GM18505 (cell line): ENCODE measurements around the gene SKAP1.
"Not testable (repeated sequence)": the region's sequence is repeated elsewhere in the genome, so short reads cannot be mapped to it uniquely, and the experiment has no call there.

Experiments used
- ATAC-seq: cut with Tn5 transposase; IDR thresholded peaks from one replicate; pipeline ENCODE4 v1.9.1; 2021; ENCODE audit not compliant: unreplicated experiment
- POLR2A ChIP-seq: IDR thresholded peaks from 4 replicates; pipeline ENCODE4 v1.6.1; 2011; ENCODE audit warnings: borderline replicate concordance; ENCODE audit not compliant: insufficient read depth, insufficient read length; ENCODE audit errors: extremely low read depth

The SKAP1 gene

DNA sequence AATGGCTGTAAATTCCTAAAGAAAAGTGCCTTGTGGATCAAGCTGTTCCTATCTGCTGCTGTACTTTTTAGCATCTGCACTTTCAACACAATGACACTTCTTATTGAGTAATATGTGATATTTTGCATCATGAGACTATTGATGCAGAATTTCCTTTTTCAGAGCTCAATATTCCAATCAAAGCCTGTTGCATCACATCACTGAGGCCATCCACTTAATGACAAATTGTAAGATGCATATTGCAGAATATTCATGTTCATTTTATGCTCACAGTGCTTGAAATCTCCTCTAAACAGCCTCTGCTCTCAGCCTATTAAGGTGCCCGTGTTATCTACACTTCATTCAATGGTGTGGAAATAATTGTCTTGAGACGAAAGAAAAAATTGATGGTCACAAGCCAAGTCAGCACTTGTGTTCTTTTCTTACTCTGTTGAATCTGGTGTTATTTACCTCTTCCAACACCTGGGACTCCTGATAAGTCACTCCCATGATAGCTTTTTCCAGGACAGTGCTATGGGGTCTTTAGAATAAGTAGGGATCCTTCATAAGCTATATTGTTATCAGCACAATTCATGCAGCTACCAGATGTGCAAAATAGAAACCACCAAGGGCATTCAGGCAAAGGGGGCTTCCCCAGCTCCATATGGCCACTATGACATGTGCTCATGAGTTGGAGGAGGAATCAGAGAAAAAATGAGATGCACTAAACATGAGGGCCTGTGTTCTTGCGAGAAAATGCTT lies 9.3 kb upstream of the SKAP1 start:
- TF ChIP-seq POLR2A: no peak
- peak; percentile 43 for ATAC-seq

DNA sequence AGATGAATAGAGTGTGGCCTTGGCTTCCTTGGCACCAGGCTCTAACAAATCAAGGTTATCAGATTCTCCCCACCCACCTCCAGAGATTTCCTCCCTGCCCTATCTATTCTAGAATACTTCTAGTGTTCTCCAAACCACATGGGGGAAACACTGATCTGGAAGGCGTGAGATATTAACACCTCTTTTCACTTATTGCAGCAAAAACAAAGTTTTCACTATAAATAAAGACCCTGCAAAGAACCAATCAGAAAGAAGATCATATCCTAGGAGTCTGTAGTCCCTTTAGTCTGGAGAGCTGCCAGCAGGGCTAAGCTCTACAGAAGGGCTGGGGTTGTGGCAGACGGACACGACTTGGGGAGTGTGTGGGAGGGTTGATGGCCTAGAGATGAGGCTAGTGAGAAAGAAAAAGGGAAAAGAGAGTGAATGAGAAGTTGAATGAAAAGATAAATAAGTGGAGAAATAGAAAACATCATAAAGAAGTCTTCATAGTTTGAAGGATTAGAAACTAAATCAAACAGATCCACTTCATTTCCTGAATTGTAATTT lies 8.6 kb upstream of the SKAP1 start:
- no peak for ATAC-seq
- no peak for TF ChIP-seq POLR2A

DNA sequence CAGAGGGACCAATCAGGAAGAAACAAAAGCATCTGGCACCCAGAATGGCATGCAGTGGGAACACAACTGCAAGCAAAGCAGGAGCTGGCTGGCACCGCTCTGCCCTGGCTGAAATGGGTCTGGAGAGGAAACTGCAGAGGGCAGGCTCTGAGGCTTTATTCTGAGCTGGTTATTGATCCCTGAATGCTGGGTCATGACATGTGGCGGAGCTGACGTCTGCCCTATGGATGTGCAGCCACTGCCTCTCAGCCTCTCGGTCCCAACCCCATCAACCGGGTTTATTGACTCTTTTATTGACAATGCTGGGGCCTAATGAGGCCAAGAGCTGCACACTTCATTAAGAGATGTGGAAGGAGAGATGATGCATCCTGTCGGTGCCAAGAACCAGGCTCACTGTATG lies 3.9 kb upstream of the SKAP1 start:
- TF ChIP-seq POLR2A: no peak

DNA sequence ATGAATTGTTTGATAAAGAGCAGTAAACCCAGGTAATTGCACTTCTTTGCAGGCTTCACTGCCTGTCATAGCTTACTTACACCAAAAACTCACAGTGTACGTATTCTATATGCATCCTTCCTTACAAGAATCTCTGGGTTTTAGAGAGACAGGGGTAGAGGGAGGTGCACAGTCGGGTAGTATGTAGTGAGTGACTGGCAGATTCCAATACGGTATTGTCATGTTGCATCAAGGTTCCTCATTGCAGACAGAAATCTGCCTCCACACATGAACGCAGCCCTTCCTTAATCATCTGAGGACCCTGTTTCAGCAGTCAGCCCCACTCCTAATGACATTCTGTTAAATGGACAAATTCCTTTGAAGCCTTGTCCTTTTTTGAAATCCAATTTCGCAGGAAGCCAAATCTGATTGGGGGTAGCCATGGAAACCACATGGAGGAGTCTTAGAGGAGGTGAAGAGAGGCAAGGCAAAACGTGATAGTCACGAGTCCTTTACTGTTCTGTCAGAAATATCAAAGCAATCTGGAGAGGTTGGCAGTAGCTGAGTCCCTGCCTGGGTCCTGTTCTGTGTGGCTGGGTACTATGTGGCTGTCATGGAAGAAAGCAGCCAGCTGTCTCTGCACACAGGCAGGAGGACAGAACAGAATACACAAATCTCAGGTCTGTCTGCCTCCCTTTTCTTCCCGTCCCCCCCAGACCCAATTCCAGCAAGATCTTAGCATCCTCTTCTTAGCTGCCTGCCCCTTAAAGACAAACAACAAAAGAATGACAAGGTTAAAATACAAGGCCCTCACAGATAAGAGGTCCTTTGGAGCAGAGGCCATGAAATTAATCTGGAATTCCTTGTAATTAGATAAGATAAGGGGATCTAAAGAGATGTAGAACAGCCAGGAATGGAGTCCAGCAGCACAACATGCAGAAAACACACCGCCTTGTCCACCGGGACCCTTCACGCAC lies 3.1 kb upstream of the SKAP1 start:
- no peak for ATAC-seq
- TF ChIP-seq POLR2A: no peak

More for the DNA sequence above, 3.9 kb upstream of the SKAP1 start:
- ATAC-seq: no peak

DNA sequence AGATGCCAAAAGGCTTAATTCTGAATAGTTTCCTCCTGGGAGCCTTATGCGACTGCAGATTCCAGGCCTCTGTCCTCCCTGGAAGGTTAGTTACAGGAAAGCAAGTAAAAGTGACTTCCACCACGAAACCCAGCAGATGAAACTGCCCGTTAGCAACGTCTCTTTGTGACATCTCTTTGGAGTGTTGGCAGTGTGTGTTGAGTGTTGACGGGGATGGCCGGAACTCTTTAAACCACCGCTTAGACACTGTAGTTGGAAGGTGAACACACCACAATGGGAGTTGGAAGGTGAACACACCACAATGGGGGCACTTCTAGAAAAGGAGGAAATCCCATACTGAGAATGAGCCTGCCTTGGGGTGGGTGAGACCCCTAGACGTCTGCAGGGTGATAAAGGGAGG lies 858 bp downstream of the SKAP1 start:
- ATAC-seq: no peak
- TF ChIP-seq POLR2A: no peak

DNA sequence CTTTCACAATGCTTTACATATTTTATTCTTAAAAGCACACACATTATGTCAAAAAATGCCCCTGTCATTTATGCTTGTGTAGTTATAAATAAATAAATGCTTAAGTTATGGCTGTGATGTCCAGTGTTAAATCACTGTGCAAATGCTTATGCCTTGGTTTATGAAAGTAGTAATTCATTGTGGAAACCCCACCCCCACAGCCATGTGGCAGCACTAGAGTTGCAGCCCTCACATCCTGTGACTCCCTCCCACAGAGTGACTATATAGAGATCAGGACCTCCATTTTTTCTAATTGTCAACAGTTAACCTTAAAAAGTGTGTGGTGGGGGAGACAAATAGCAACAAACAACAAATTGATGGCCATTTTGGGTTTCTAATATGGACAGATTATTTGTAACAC lies 2.4 kb downstream of the SKAP1 start:
- peak; percentile 49 for ATAC-seq
- TF ChIP-seq POLR2A: no peak

DNA sequence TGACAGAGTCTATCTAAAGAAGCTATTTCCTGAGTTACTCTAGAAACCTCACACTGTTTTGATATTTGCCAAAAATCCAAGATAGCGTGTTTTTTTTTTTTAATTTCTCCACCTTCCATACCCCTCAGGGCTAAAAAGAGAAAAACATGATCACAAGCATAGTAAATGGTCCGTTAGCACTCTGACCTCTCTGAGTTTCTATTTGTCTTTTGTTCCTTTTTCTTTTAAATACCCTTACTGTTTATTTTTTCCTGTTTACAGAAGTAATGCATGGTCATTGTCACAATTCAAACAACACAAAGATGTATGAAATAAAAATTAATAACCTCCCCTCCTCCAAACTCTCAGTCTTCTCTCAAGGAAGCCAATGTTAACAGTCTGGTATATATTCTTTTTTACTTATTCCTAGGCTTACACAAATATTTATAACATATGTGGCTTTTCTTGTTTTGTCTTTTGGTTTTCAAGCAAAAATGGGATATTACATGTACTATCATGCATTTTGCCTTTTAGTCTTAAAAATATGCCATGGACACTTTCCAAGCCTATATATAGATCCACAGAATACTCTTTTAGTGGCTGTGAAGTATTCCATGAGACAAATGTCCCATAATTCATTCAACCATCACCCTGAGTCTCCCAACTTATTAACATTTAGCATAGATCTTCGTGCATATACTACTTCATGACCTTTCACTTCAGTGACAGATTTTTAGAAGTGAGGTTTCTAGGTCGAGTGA lies 3.1 kb downstream of the SKAP1 start:
- no peak for ATAC-seq
- TF ChIP-seq POLR2A: no peak

DNA sequence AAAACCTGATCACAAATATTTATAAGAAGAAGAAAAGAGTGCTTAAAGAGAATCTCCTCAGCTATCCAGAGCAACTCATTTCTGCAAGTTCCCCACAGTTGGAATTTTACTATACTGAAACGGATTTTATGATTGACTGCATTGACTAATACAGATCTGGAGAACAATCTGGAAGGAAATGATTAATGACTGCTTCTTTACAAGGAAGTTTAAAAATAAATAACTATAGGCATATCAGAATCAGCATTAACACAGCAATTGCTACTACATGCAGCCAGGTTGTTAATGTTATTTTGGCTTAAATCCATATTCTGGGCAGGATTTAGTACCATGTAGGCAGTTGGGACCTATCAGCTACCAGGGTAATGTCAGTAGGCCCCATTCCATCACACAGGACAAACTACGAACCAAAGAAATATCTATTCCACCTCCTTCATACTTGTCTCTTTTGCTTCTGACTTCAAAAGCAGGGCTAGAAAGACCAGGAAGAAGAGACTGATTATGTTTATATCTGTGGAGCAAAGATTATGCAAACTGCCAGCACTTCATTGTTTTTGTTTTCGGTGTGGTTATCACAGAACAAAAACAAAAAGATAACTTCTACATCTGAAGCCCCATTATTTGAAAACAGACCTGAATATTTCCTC lies 3.9 kb downstream of the SKAP1 start:
- no peak for TF ChIP-seq POLR2A
- ATAC-seq: no peak

DNA sequence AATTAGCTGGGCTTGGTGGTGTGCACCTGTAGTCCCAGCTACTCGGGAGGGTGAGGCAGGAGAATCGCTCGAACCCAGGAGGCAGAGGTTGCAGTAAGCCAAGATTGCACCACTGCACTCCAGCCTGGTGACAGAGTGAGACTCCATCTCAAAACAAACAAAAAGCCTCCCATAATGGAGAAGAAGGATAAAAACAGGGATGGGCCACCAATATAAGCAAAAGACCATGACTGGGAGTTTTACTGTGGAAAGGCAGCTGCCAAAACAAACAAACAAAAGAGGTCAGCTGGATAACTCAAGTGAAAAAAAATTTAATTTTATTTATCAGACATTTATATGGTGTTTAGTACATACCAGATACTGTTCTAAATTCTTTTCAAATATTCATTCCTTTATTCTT lies 8.0 kb downstream of the SKAP1 start:
- not testable (repeated sequence) for ATAC-seq

DNA sequence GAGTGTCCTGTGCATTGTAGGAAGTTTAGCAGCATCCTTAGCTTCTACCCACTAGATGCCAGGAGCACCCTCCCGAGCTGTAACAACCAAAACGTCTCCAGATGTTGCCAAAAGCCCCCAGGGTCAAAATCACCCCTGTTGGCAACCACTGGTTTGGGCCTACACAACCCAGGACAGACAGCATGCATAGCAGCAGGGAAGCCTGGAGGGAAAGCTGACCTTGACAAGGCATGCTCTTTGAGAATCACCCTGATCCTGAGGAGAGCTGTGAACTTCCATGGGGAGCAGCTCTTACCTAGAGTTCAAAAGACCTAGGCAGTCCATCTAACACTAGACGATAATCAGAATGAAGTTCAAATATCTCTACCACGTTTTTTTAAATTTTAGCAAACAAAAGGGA lies 9.2 kb downstream of the SKAP1 start:
- no peak for TF ChIP-seq POLR2A
- no peak for ATAC-seq

DNA sequence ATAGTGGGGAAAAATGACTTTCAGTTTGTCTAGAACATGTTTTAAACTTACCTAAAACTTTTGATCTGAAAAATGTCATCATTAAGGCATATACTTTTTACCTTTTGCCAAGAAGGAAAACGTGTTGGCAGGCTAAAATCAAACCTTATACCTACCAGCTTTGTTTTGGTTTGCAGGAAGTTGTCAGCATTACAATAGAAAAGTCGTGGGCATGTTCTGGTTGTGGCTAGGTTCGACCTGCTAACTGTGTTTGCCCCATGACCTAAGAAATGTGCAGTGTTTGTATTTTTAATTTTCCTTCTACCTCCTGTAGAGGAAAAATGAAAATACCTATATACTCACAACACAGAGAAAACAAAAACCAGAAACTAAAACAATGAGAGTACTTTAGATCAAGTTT lies 13.0 kb downstream of the SKAP1 start:
- ATAC-seq: no peak
- TF ChIP-seq POLR2A: no peak

DNA sequence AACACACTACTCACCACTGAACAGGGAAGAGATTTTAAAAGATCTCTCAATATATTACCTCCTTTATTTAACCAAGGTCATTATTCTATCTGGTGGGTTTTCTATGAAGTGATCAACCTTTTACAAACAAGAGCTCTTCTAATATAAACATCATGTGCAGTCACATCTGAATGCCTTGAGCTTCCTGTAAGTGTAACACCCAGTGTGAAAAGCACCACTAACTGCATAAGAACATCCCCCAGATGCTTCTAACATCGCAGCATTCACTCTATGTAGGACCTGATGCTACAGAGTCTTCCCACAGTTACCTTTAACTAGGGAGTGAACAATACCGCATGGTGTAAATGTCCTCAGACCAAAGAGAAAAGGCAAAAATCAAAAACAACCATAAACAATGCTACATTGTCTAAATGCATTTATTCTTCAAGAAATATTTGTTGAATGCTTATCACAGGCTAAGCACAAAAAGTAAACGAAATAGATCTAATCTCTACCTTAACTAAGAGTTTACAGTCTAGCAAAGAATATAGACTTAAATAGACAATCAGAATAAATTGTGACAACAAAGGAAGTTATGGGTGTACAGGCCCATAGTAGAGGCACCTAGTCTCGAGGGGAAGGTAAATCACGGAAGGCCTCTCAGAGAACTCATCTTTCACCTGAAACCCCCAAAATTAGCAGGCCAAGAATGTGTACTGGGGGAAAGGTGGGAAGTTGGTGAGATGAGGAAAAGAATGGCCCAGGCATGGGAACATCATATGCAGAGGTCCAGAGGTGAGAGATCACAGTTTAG lies 16.2 kb downstream of the SKAP1 start:
- no peak for TF ChIP-seq POLR2A
- no peak for ATAC-seq

DNA sequence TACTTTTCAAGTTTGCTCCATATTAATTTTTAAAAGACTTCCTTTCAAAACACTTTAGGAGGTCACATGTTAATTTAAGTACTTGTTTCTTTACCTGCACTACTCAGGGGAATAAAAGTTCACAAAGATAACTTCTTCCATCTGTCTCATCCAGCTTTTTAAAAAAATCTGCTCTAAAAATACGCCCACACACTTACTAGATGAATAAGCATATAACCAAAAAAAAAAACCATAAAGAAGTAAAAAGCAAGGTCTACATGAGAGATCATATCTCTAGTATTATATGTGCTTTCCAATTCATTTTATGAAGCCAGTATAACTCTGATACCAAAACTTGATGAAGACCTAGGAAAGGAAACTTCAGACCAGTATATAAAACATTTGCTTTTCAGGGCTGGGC lies 17.2 kb downstream of the SKAP1 start:
- ATAC-seq: no peak
- no peak for TF ChIP-seq POLR2A

DNA sequence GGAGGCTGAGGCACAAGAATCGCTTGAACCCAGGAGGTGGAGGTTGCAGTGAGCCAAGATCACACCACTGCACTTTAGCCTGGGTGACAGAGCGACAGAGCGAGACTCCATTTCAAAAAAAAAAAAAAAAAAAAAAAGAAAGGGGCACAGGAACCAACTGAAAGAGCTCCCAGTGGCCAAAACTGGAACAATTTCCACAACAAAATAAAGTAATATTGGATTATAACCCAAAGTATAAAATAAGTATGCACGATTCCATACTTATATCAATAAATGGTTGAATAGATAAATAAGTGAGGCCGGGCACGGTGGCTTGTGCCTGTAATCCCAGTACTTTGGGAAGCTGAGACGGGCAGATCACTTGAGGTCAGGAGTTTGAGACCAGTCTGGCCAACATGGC lies 19.2 kb downstream of the SKAP1 start:
- not testable (repeated sequence) for ATAC-seq
